IMR-90 (cell line): ENCODE measurements around the gene REV3L. TPM values are rescaled to one million over a fixed set of nuclear protein-coding genes. Genes with fewer than 3 reads are reported as not detected.

Source experiments
- ATAC-seq: fragments of 200-7000 bp; cut with Tn5 transposase; 2 replicates; pipeline ENCODE4 v1.9.1; 2020; ENCODE audit warnings: low read depth, mild to moderate bottlenecking, moderate library complexity
- BruUV-seq: library from RNA; stranded (reverse); fragments of 400-500 nt; replicated peaks from 2 replicates; lab custom pipeline; 2021; lab: Mats Ljungman, UMichigan
- CTCF ChIA-PET: fragments of 300-600 bp; formaldehyde crosslinking; extraction: SDS; loops from one replicate; lab custom pipeline; 2021; ENCODE audit warnings: antibody characterized with exemption; lab: Yijun Ruan, JAX
- POLR2A ChIA-PET: fragments of 300-600 bp; sonication (Branson Sonifier 250); formaldehyde crosslinking; loops from one replicate; lab custom pipeline; 2022; ENCODE audit warnings: antibody characterized with exemption; ENCODE audit not compliant: unreplicated experiment; lab: Charles Lee
- DNase-seq: peaks from one replicate; pipeline ENCODE4 v3.0.0; 2013
- H2AFZ ChIP-seq: replicated peaks from 2 replicates; pipeline ENCODE3; 2013; ENCODE audit warnings: low read length, mild to moderate bottlenecking; ENCODE audit not compliant: poor library complexity
- H2AK5ac ChIP-seq: 2 replicates; pipeline ENCODE4 v1.6.1; 2013; ENCODE audit warnings: low read depth, low read length, inconsistent platforms
- H2AK9ac ChIP-seq: replicated peaks from 2 replicates; pipeline ENCODE3; 2013; ENCODE audit warnings: mild to moderate bottlenecking, low read depth, low read length, moderate library complexity; ENCODE audit not compliant: poor library complexity
- H2BK120ac ChIP-seq: 2 replicates; pipeline ENCODE4 v1.6.1; 2013; ENCODE audit warnings: low read depth, low read length, inconsistent platforms
- H2BK15ac ChIP-seq: 3 replicates; pipeline ENCODE4 v1.6.1; 2013; ENCODE audit warnings: low read depth, low read length, inconsistent platforms
- H2BK20ac ChIP-seq: 2 replicates; pipeline ENCODE4 v1.6.1; 2013; ENCODE audit warnings: low read depth, mild to moderate bottlenecking, inconsistent platforms, low read length, moderate library complexity
- H2BK5ac ChIP-seq: 2 replicates; pipeline ENCODE4 v1.6.1; 2013; ENCODE audit warnings: mild to moderate bottlenecking, low read depth, low read length, inconsistent platforms; ENCODE audit not compliant: poor library complexity, severe bottlenecking
- H3K14ac ChIP-seq: replicated peaks from 2 replicates; pipeline ENCODE4 v1.6.1; 2013; ENCODE audit warnings: low read depth, low read length, inconsistent platforms
- H3K18ac ChIP-seq: 2 replicates; pipeline ENCODE4 v1.6.1; 2013; ENCODE audit warnings: low read depth, low read length, control low read depth
- H3K23ac ChIP-seq: 2 replicates; pipeline ENCODE4 v1.6.1; 2013; ENCODE audit warnings: low read depth, low read length, inconsistent platforms
- H3K27ac ChIP-seq: 2 replicates; pipeline ENCODE4 v1.5.1; 2013; ENCODE audit warnings: mild to moderate bottlenecking, control low read depth, low read length; ENCODE audit not compliant: insufficient read depth
- H3K27me3 ChIP-seq: 2 replicates; pipeline ENCODE4 v1.6.1; 2013; ENCODE audit warnings: low read length; ENCODE audit not compliant: control insufficient read depth, insufficient read depth
- H3K36me3 ChIP-seq: 2 replicates; pipeline ENCODE4 v1.6.1; 2013; ENCODE audit warnings: low read length, mixed read lengths; ENCODE audit not compliant: control insufficient read depth, insufficient read depth
- H3K4ac ChIP-seq: 2 replicates; pipeline ENCODE4 v1.6.1; 2013; ENCODE audit warnings: low read depth, low read length, inconsistent platforms
- H3K4me1 ChIP-seq: 2 replicates; pipeline ENCODE4 v1.6.1; 2013; ENCODE audit warnings: low read length, mixed read lengths; ENCODE audit not compliant: control insufficient read depth, insufficient read depth
- H3K4me2 ChIP-seq: 2 replicates; pipeline ENCODE4 v1.6.1; 2013; ENCODE audit warnings: low read depth, mild to moderate bottlenecking, control low read depth, low read length, moderate library complexity
- H3K4me3 ChIP-seq: 2 replicates; pipeline ENCODE4 v1.5.1; 2013; ENCODE audit warnings: low read depth, mild to moderate bottlenecking, control low read depth, low read length, moderate library complexity; ENCODE audit not compliant: insufficient read depth
- H3K56ac ChIP-seq: 2 replicates; pipeline ENCODE4 v1.6.1; 2013; ENCODE audit warnings: low read length, inconsistent platforms; ENCODE audit not compliant: insufficient read depth; ENCODE audit errors: extremely low read depth
- H3K79me1 ChIP-seq, 2 experiments: 2 replicates each; pipeline ENCODE4 v1.6.1; 2013; ENCODE audit warnings: low read length in 2 of 2, inconsistent platforms in 1 of 2, low read depth in 1 of 2
- H3K9ac ChIP-seq: 2 replicates; pipeline ENCODE4 v1.6.1; 2013; ENCODE audit warnings: low read depth, low read length, control low read depth
- H3K9me1 ChIP-seq: 2 replicates; pipeline ENCODE4 v1.6.1; 2013; ENCODE audit warnings: low read length, inconsistent platforms; ENCODE audit not compliant: insufficient read depth
- H3K9me3 ChIP-seq: 2 replicates; pipeline ENCODE4 v1.6.1; 2013; ENCODE audit warnings: low read length; ENCODE audit not compliant: control insufficient read depth, insufficient read depth
- H4K20me1 ChIP-seq: 2 replicates; pipeline ENCODE4 v1.6.1; 2013; ENCODE audit warnings: low read length, inconsistent platforms; ENCODE audit not compliant: insufficient read depth
- H4K5ac ChIP-seq: 2 replicates; pipeline ENCODE4 v1.6.1; 2013; ENCODE audit warnings: mild to moderate bottlenecking, low read depth, low read length, control low read depth
- H4K8ac ChIP-seq, 2 experiments: 2 replicates each; pipeline ENCODE4 v1.6.1; 2013; ENCODE audit warnings: low read depth in 2 of 2, low read length in 2 of 2, control low read depth in 1 of 2, inconsistent platforms in 1 of 2
- H4K91ac ChIP-seq: 2 replicates; pipeline ENCODE4 v1.6.1; 2013; ENCODE audit warnings: low read depth, low read length, inconsistent platforms; ENCODE audit not compliant: insufficient read depth
- BHLHE40 ChIP-seq: fragments of 150-350 bp; IDR thresholded peaks from 2 replicates; pipeline ENCODE4 v1.6.1; 2016; ENCODE audit warnings: mild to moderate bottlenecking, low read depth, low read length
- CEBPB ChIP-seq: IDR thresholded peaks from 2 replicates; pipeline ENCODE4 v1.6.1; 2012; ENCODE audit warnings: low read depth, low read length, improper control_type of control experiment
- CHD1 ChIP-seq: IDR thresholded peaks from 2 replicates; pipeline ENCODE4 v1.6.1; 2012; ENCODE audit warnings: low read depth, low read length, improper control_type of control experiment
- FOS ChIP-seq: fragments of 150-350 bp; IDR thresholded peaks from 2 replicates; pipeline ENCODE4 v1.6.1; 2016; ENCODE audit warnings: low read depth, low read length
- MXI1 ChIP-seq: IDR thresholded peaks from 2 replicates; pipeline ENCODE4 v1.6.1; 2012; ENCODE audit warnings: low read depth, mild to moderate bottlenecking, low read length, moderate library complexity, borderline replicate concordance
- NFE2L2 ChIP-seq: fragments of 150-350 bp; IDR thresholded peaks from 2 replicates; pipeline ENCODE4 v1.6.1; 2016; ENCODE audit warnings: low read depth, mild to moderate bottlenecking, low read length
- POLR2A ChIP-seq: IDR thresholded peaks from 2 replicates; pipeline ENCODE4 v1.6.1; 2012; ENCODE audit warnings: mild to moderate bottlenecking, low read depth, low read length
- RCOR1 ChIP-seq: IDR thresholded peaks from 2 replicates; pipeline ENCODE4 v1.6.1; 2012; ENCODE audit warnings: mild to moderate bottlenecking, low read length, improper control_type of control experiment; ENCODE audit not compliant: insufficient replicate concordance
- RFX5 ChIP-seq: IDR thresholded peaks from 2 replicates; pipeline ENCODE4 v1.8.0; 2012; ENCODE audit warnings: low read depth, mild to moderate bottlenecking, low read length, moderate library complexity
- SMC3 ChIP-seq: fragments of 150-350 bp; IDR thresholded peaks from 2 replicates; pipeline ENCODE4 v1.6.1; 2016; ENCODE audit warnings: low read depth, mild to moderate bottlenecking, antibody characterized with exemption, low read length, moderate library complexity
- WGBS, 2 experiments: methylation state at CpG; one replicate each; pipeline versions ENCODE4 v1.1.5 to v1.1.7; 2013; ENCODE audit warnings: missing lambda C conversion rate in 2 of 2; ENCODE audit not compliant: insufficient read length in 1 of 2; ENCODE audit errors: extremely low coverage in 2 of 2; 5-methylcytosine and 5-hydroxymethylcytosine counted together
- dilution Hi-C: fragments of 300-500 bp; cut with HindIII; formaldehyde crosslinking; loops from one replicate; pipeline ENCODE4 v1.14.3; 2018; ENCODE audit warnings: low sequenced_read_pairs; ENCODE audit not compliant: unreplicated experiment
- in situ Hi-C: fragments of 300-500 bp; cut with MboI; formaldehyde crosslinking; loops from 3 replicates; pipeline ENCODE4 v1.14.3; 2019; ENCODE audit warnings: low sequenced_read_pairs, inconsistent platforms, mixed read lengths
- intact Hi-C: fragments of 100-400 bp; cut with micrococcal nuclease; formaldehyde crosslinking; loops from 2 replicates; pipeline ENCODE4 v1.10.0; 2022
- polyA plus RNA-seq, 3 experiments: library from polyadenylated mRNA; depleted of rRNA; stranded (reverse); fragments of >200 nt; gene quantifications; 2 replicates each; pipeline ENCODE4 v1.2.3, GENCODE V29; 2012; ENCODE audit warnings: low replicate concordance in 1 of 3
- total RNA-seq: library from RNA; depleted of rRNA; stranded (reverse); fragments of >200 nt; gene quantifications from 2 replicates; pipeline ENCODE4 v1.2.3, GENCODE V29; 2012
- TF ChIP-seq, protein P1 (sequence below): fragments of 150-350 bp; IDR thresholded peaks from 2 replicates; pipeline ENCODE4 v1.6.1; 2016; ENCODE audit warnings: low read depth, mild to moderate bottlenecking, low read length, moderate library complexity, borderline replicate concordance
- TF ChIP-seq, protein P2 (sequence below): conservative IDR thresholded peaks from 2 replicates; pipeline ENCODE4 v1.5.1; 2012; ENCODE audit warnings: mild to moderate bottlenecking, low read depth, low read length, improper control_type of control experiment

The REV3L gene
- total and polyA plus RNA-seq, 2 of the 4 experiments (the other 2 are of a cell fraction), result 7.4 to 15.4 TPM

DNA sequence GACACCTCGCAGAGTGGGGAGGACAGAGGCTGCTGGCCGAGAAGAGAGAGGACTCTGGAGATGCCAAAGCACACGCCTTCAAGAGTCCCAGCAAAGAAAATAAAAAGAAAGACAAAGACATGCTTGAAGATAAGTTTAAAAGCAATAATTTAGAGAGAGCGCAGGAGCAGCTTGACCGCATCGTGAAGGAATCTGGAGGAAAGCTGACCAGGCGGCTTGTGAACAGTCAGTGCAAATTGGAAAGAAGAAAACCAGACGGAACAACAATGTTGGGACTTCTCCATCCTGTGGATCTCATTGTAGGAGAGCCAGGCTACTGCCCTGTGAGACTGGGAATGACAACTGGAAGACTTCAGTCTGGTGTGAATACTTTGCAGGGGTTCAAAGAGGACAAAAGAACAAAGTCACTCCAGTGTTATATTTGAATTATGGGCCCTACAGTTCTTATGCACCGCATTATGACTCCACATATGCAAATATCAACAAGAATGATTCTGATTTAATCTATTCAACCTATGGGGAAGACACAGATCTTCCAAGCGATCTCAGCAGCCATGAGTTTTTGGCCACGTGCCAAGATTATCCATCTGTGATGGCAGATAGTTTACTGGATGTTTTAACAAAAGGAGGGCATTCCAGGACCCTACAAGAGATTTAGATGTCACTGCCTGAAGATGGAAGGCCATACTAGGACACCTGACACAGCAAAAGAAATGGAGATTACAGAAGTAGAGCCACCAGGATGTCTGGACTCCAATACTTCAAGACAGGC is 52.2 kb downstream of the REV3L start:
- 100% methylated on average over 4 of the region's 11 CpGs; no CpG with 5 or more reads in 1 of the 2 experiments for WGBS, 2 experiments
- Histone ChIP-seq H3K79me1 (peaks cover 30 to 64% of the 10 kb centered on the region in 2 experiments), H3K9me3 (peaks cover 4% of the 10 kb centered on the region), H4K20me1 (peaks cover 44% of the 10 kb centered on the region; the same call in 1 of the 2 replicates), H3K23ac (no peak overlapping the region), H2AK9ac (no peak overlapping the region), H3K9ac (no peak overlapping the region), H2BK5ac (no peak overlapping the region), H3K56ac (no peak overlapping the region), H3K4me2 (no peak overlapping the region), H3K4me3 (no peak overlapping the region), H4K91ac (no peak overlapping the region), H2AFZ (no peak overlapping the region), H2BK20ac (no peak overlapping the region), H2AK5ac (no peak overlapping the region), H2BK120ac (no peak overlapping the region), H3K9me1 (0 out of 2 replicates have a peak, but pooled peaks cover 4% of the 10 kb centered on the region), H3K27me3 (no peaks in the 10 kb centered on the region), H3K4me1 (peaks cover 5% of the 10 kb centered on the region; the same call in 1 of the 2 replicates), H4K5ac (no peak overlapping the region), H3K4ac (no peak overlapping the region), H3K14ac (no peak overlapping the region), H3K36me3 (peaks cover 2% of the 10 kb centered on the region; the same call in 1 of the 2 replicates), H3K18ac (no peak overlapping the region), H4K8ac (no peak overlapping the region), H2BK15ac (no peak overlapping the region), H3K27ac (no peak overlapping the region)
- ATAC-seq (no peak), DNase-seq (no peak)
- ChIA-PET CTCF (no interaction called here), POLR2A (no interaction called here)
- dilution Hi-C loops, result no loop called here
- no peak for TF ChIP-seq RFX5
- TF ChIP-seq CHD1, result no peak
- no peak for TF ChIP-seq SMC3
- no peak for TF ChIP-seq NFE2L2
- TF ChIP-seq CEBPB, result no peak
- no peak for TF ChIP-seq MXI1
- TF ChIP-seq RCOR1, result no peak
- no peak for TF ChIP-seq POLR2A
- TF ChIP-seq BHLHE40, result no peak
- TF ChIP-seq, protein P1, sequence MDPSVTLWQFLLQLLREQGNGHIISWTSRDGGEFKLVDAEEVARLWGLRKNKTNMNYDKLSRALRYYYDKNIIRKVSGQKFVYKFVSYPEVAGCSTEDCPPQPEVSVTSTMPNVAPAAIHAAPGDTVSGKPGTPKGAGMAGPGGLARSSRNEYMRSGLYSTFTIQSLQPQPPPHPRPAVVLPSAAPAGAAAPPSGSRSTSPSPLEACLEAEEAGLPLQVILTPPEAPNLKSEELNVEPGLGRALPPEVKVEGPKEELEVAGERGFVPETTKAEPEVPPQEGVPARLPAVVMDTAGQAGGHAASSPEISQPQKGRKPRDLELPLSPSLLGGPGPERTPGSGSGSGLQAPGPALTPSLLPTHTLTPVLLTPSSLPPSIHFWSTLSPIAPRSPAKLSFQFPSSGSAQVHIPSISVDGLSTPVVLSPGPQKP, result no peak
- TF ChIP-seq, protein P2, sequence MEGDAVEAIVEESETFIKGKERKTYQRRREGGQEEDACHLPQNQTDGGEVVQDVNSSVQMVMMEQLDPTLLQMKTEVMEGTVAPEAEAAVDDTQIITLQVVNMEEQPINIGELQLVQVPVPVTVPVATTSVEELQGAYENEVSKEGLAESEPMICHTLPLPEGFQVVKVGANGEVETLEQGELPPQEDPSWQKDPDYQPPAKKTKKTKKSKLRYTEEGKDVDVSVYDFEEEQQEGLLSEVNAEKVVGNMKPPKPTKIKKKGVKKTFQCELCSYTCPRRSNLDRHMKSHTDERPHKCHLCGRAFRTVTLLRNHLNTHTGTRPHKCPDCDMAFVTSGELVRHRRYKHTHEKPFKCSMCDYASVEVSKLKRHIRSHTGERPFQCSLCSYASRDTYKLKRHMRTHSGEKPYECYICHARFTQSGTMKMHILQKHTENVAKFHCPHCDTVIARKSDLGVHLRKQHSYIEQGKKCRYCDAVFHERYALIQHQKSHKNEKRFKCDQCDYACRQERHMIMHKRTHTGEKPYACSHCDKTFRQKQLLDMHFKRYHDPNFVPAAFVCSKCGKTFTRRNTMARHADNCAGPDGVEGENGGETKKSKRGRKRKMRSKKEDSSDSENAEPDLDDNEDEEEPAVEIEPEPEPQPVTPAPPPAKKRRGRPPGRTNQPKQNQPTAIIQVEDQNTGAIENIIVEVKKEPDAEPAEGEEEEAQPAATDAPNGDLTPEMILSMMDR, result no peak
- TF ChIP-seq FOS, result no peak
- no TSS peak for BruUV-seq
- intact Hi-C loops, result no loop called here
- in situ Hi-C loops, result no loop called here
